Gastrocnemius medialis (tissue), 4 donors: ENCODE measurements around the gene GGPS1. TPM values are rescaled to one million over a fixed set of nuclear protein-coding genes. Genes with fewer than 3 reads are reported as not detected.
A peak's percentile ranks its signal among the peaks of the same experiment; 100 is the strongest.
"Not testable (repeated sequence)": the region's sequence is repeated elsewhere in the genome, so short reads cannot be mapped to it uniquely, and the experiment has no call there.

Experiments used
- ATAC-seq, 2 donors: fragments of 150-250 bp; one replicate each; pipeline ENCODE4 v1.9.1; 2016
- DNase-seq, 2 donors: peaks; one replicate each; pipeline ENCODE4 v3.0.0-alpha.2; 2019
- H3K27ac ChIP-seq, 4 donors: fragments of 200-600 bp; sonication (generic); 1 replicate in 1 of 4; 2 replicates in 3 of 4; pipeline ENCODE4 v1.5.1; 2016 to 2018; ENCODE audit warnings: mild to moderate bottlenecking in 2 of 4, moderate library complexity in 1 of 4
- H3K27me3 ChIP-seq, 3 donors: fragments of 200-600 bp; sonication (generic) in 2 of 3; 1 replicate in 1 of 3; 2 replicates in 2 of 3; pipeline versions ENCODE4 v1.5.1 to v1.6.0; 2016 to 2019; ENCODE audit warnings: mild to moderate bottlenecking in 1 of 3, moderate library complexity in 1 of 3
- H3K36me3 ChIP-seq, 2 donors: fragments of 200-600 bp; sonication (generic) in 1 of 2; one replicate each; pipeline ENCODE4 v1.5.1; 2017 to 2018
- H3K4me1 ChIP-seq, 2 donors: fragments of 200-600 bp; sonication (generic) in 1 of 2; one replicate each; pipeline ENCODE4 v1.5.1; 2016 to 2017; ENCODE audit warnings: mild to moderate bottlenecking in 2 of 2
- H3K4me3 ChIP-seq, 4 donors: fragments of 200-600 bp; sonication (generic) in 3 of 4; 1 replicate in 1 of 4; 2 replicates in 3 of 4; pipeline ENCODE4 v1.5.1; 2016 to 2019; ENCODE audit warnings: mild to moderate bottlenecking in 2 of 4
- H3K9me3 ChIP-seq, 3 donors: fragments of 200-600 bp; sonication (generic) in 2 of 3; 1 replicate in 1 of 3; 2 replicates in 2 of 3; pipeline ENCODE4 v1.5.1; 2016 to 2019
- POLR2A ChIP-seq, 2 donors: fragments of 450-650 bp; IDR thresholded peaks; one replicate each; pipeline ENCODE4 v1.6.1; 2017; ENCODE audit warnings: antibody characterized with exemption in 2 of 2, mild to moderate bottlenecking in 2 of 2, moderate library complexity in 2 of 2
- in situ Hi-C, 4 donors: fragments of 200-750 bp; cut with MboI; loops; one replicate each; pipeline versions ENCODE4 v1.15.0 to v1.8.0; 2017; ENCODE audit warnings: low sequenced_read_pairs in 4 of 4
- intact Hi-C: fragments of 100-400 bp; cut with DNase I; formaldehyde crosslinking; loops from one replicate; pipeline ENCODE4 v1.15.1; 2023; ENCODE audit warnings: low total_unique reads
- total RNA-seq, 4 donors: library from RNA; depleted of rRNA; stranded (reverse); fragments of >200 nt; gene quantifications; one replicate each; pipeline versions ENCODE4 v1.1.0 to v1.2.3, GENCODE V29; 2016
- TF ChIP-seq, protein P1 (sequence below), 5 experiments: fragments of 450-650 bp in 3 of 5; fragments of 200-600 bp in 2 of 5; sonication (generic) in 2 of 5; IDR thresholded peaks in 4 of 5; conservative IDR thresholded peaks in 1 of 5; 1 replicate in 4 of 5; 2 replicates in 1 of 5; pipeline ENCODE4 v1.5.1; 2016 to 2019; ENCODE audit warnings: antibody characterized with exemption in 5 of 5, mild to moderate bottlenecking in 3 of 5, moderate library complexity in 3 of 5

The GGPS1 gene
- total RNA-seq, 4 donors from 2014 or later = 14.5 to 21.9 (median 17.7) TPM

- intact Hi-C loops = no loop called here
- in situ Hi-C loops = no loop called here
- no peak overlapping the region for H3K4me3 ChIP-seq
- ATAC-seq (no peak), DNase-seq (no peak)
- peaks cover 23 to 31% of the 10 kb centered on the region in 2 donors for H3K4me1 ChIP-seq
- no peaks in the 10 kb centered on the region for H3K9me3 ChIP-seq
- H3K27ac ChIP-seq = no peak overlapping the region
- H3K36me3 ChIP-seq = no peaks in the 10 kb centered on the region
- TF ChIP-seq POLR2A (IDR thresholded peaks at IDR 0.05) = no peak
- TF ChIP-seq, protein P1, sequence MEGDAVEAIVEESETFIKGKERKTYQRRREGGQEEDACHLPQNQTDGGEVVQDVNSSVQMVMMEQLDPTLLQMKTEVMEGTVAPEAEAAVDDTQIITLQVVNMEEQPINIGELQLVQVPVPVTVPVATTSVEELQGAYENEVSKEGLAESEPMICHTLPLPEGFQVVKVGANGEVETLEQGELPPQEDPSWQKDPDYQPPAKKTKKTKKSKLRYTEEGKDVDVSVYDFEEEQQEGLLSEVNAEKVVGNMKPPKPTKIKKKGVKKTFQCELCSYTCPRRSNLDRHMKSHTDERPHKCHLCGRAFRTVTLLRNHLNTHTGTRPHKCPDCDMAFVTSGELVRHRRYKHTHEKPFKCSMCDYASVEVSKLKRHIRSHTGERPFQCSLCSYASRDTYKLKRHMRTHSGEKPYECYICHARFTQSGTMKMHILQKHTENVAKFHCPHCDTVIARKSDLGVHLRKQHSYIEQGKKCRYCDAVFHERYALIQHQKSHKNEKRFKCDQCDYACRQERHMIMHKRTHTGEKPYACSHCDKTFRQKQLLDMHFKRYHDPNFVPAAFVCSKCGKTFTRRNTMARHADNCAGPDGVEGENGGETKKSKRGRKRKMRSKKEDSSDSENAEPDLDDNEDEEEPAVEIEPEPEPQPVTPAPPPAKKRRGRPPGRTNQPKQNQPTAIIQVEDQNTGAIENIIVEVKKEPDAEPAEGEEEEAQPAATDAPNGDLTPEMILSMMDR (IDR thresholded peaks at IDR 0.05 in 4 of 5, conservative IDR thresholded peaks at IDR 0.05 in 1 of 5) = no peak
- no peaks in the 10 kb centered on the region for H3K27me3 ChIP-seq
These were observed 29.1 kb upstream of the GGPS1 start for GRCh38 chr1:235299169-235299858.

DNA sequence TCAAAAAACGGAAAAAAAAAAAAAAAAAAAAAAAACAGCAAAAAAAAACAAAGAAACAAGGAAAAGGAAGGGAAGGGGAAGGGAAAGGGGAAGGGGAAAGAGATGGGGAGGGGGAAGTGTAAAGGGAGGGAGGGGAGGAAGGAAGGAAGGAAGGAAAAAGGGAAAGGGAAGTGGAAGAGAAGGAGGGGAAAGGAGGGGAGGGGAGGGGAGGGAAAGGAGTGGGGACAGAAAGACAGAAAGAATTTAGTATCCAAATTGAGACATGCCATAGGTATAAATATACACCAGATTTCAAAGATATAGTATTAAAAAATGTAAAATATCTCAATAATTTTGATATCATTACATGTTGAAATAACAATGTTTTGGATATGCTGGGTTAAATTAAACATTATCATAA is 26.2 kb upstream of the GGPS1 start:
- H3K4me3 ChIP-seq = no peak overlapping the region
- H3K4me1 ChIP-seq = peaks cover 24 to 34% of the 10 kb centered on the region in 2 donors
- intact Hi-C loops = no loop called here
- DNase-seq (no peak), ATAC-seq (no peak)
- in situ Hi-C loops = no loop called here
- H3K36me3 ChIP-seq = no peaks in the 10 kb centered on the region
- H3K9me3 ChIP-seq = no peaks in the 10 kb centered on the region
- no peaks in the 10 kb centered on the region for H3K27me3 ChIP-seq
- no peak for TF ChIP-seq POLR2A (IDR thresholded peaks at IDR 0.05)
- TF ChIP-seq, protein P1 (IDR thresholded peaks at IDR 0.05 in 4 of 5, conservative IDR thresholded peaks at IDR 0.05 in 1 of 5) = no peak
- H3K27ac ChIP-seq = no peak overlapping the region

GRCh38 chr1:235304549-235305451 is 23.6 kb upstream of the GGPS1 start:
- DNase-seq (no peak), ATAC-seq (no peak)
- Histone ChIP-seq H3K9me3 (no peaks in the 10 kb centered on the region), H3K36me3 (no peaks in the 10 kb centered on the region), H3K4me1 (peaks cover 28 to 32% of the 10 kb centered on the region in 2 donors), H3K27ac (no peak overlapping the region), H3K4me3 (no peak overlapping the region), H3K27me3 (no peaks in the 10 kb centered on the region)
- no peak for TF ChIP-seq POLR2A (IDR thresholded peaks at IDR 0.05)
- TF ChIP-seq, protein P1 (IDR thresholded peaks at IDR 0.05 in 4 of 5, conservative IDR thresholded peaks at IDR 0.05 in 1 of 5) = no peak
- in situ Hi-C loops (no loop called here), intact Hi-C loops (no loop called here)

- no peaks in the 10 kb centered on the region for H3K9me3 ChIP-seq
- peak overlapping the region; percentile 36 to 46 (median 42) for H3K27ac ChIP-seq
- intact Hi-C loops = no loop called here
- TF ChIP-seq POLR2A (IDR thresholded peaks at IDR 0.05) = no peak
- TF ChIP-seq, protein P1 (IDR thresholded peaks at IDR 0.05 in 4 of 5, conservative IDR thresholded peaks at IDR 0.05 in 1 of 5) = no peak
- DNase-seq = no peak
- no peak overlapping the region for H3K4me3 ChIP-seq
- peaks cover 27 to 28% of the 10 kb centered on the region in 2 donors for H3K4me1 ChIP-seq
- peak; percentile 73 to 92 for ATAC-seq
- H3K27me3 ChIP-seq = no peaks in the 10 kb centered on the region
- in situ Hi-C loops = no loop called here
- H3K36me3 ChIP-seq = no peaks in the 10 kb centered on the region
These were observed 20.9 kb upstream of the GGPS1 start for GRCh38 chr1:235307158-235308124.

GRCh38 chr1:235309206-235309605 is 19.2 kb upstream of the GGPS1 start:
- intact Hi-C loops, H3K4me3 ChIP-seq, H3K27ac ChIP-seq, H3K27me3 ChIP-seq, H3K9me3 ChIP-seq, H3K36me3 ChIP-seq, DNase-seq, ATAC-seq, in situ Hi-C loops: not testable (repeated sequence)
- peaks cover 33 to 35% of the 10 kb centered on the region in 2 donors for H3K4me1 ChIP-seq
